ENCODE results near the gene MBNL2.

DNA sequence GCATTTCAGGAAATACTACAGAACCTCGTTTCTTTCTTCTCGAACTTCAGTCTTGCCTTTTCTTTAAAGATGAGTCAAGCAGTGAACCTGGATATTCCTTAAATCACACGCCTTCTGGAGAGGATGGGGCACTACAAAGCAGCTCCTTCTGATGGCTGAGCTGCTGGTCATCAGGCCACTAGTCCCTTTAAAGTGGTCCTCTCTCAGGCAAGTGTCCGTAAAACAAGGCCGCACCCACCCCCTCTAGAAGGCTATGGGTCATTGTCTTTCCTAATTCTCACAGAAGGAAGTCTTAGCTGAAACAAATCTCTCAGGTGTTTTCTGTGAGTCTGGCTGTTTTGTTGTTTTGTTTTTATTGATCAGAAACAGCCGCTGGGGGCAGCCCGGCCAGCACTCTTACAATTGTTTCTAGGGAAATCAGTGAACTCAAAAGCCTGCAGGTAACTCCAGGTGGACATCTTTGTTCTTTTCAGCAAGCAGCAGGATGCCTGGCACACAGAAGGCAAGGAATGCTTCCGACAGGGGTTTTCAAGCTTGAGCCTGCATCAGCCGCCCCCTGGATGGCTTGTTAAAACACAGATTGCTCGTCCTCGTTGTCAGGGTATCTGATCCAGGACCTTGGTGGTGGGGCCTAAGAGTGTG is 45.4 kb downstream of the MBNL2 start:
- TF ChIP-seq IKZF1 (IDR thresholded peaks at IDR 0.05): no peak
- no peak for TF ChIP-seq ZNF574 (CRISPR knock-in tag; IDR thresholded peaks at IDR 0.05)
- TF ChIP-seq ZNF121 (CRISPR knock-in tag; IDR thresholded peaks at IDR 0.05): no peak
- TF ChIP-seq SMC3 (IDR thresholded peaks at IDR 0.05; ENCODE audit: low read length): no peak
- TF ChIP-seq EED (CRISPR knock-in tag; IDR thresholded peaks at IDR 0.05): no peak
- no peak for TF ChIP-seq ZNF776 (CRISPR knock-in tag; IDR thresholded peaks at IDR 0.05)
- no peak for TF ChIP-seq CTCF (CRISPR knock-in tag; IDR thresholded peaks at IDR 0.05)
